ENCODE data around the gene RACK1. TPM values are rescaled to one million over a fixed set of nuclear protein-coding genes. Genes with fewer than 3 reads are reported as not detected.

Gene RACK1
- total and polyA plus RNA-seq, 2 of the 13 experiments (the other 11 are each of a cell fraction or from before 2014, with no cell fraction given), result 2,514 to 6,141 TPM

DNA sequence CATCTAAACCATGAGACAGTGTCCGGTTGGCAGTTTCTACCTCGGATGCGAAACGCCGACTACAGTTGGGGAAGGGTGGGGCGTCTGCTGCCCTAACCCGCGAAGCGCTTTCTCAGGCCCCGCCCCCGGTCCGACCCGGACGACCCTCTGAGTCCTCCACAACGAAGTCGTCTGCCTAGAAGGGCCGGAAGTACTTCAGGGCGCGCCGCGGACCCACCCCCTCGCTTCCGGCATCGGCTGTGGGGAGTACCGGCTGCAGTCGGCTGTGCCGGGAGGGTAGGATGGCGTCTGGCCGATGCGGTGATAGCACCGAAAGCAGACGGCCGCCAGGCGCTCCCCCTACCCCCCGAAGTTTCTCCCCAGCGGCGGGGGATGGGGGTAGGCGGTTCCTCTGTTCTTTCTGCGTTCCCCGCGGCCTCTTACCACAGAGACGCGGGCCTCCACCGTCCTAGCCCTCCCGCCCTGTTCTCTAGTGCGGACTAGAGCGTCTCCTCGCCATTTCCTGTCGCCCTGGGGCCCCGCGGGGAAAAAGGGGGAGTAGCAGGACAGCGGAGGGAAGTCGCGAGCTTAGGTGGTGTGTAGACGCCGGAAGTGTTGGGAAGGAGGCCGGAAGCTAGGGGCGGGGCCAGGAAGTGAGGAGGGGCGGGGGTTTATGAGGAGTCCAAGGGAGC is 20.5 kb downstream of the RACK1 start, which contains the start of gene TRIM41 (continued):
- TF ChIP-seq, protein P1, sequence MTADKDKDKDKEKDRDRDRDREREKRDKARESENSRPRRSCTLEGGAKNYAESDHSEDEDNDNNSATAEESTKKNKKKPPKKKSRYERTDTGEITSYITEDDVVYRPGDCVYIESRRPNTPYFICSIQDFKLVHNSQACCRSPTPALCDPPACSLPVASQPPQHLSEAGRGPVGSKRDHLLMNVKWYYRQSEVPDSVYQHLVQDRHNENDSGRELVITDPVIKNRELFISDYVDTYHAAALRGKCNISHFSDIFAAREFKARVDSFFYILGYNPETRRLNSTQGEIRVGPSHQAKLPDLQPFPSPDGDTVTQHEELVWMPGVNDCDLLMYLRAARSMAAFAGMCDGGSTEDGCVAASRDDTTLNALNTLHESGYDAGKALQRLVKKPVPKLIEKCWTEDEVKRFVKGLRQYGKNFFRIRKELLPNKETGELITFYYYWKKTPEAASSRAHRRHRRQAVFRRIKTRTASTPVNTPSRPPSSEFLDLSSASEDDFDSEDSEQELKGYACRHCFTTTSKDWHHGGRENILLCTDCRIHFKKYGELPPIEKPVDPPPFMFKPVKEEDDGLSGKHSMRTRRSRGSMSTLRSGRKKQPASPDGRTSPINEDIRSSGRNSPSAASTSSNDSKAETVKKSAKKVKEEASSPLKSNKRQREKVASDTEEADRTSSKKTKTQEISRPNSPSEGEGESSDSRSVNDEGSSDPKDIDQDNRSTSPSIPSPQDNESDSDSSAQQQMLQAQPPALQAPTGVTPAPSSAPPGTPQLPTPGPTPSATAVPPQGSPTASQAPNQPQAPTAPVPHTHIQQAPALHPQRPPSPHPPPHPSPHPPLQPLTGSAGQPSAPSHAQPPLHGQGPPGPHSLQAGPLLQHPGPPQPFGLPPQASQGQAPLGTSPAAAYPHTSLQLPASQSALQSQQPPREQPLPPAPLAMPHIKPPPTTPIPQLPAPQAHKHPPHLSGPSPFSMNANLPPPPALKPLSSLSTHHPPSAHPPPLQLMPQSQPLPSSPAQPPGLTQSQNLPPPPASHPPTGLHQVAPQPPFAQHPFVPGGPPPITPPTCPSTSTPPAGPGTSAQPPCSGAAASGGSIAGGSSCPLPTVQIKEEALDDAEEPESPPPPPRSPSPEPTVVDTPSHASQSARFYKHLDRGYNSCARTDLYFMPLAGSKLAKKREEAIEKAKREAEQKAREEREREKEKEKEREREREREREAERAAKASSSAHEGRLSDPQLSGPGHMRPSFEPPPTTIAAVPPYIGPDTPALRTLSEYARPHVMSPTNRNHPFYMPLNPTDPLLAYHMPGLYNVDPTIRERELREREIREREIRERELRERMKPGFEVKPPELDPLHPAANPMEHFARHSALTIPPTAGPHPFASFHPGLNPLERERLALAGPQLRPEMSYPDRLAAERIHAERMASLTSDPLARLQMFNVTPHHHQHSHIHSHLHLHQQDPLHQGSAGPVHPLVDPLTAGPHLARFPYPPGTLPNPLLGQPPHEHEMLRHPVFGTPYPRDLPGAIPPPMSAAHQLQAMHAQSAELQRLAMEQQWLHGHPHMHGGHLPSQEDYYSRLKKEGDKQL (CRISPR knock-in tag; IDR thresholded peaks at IDR 0.05; ENCODE audit: low read depth), result 0 out of 2 replicates have a peak, but pooled peaks have one; percentile 19
- TF ChIP-seq ZNF781 (CRISPR knock-in tag; IDR thresholded peaks at IDR 0.05; ENCODE audit: borderline replicate concordance, not compliant biosample characterization), result peak; percentile 69
- TF ChIP-seq, protein P2, sequence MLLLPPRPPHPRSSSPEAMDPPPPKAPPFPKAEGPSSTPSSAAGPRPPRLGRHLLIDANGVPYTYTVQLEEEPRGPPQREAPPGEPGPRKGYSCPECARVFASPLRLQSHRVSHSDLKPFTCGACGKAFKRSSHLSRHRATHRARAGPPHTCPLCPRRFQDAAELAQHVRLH (CRISPR knock-in tag; IDR thresholded peaks at IDR 0.05; ENCODE audit: borderline replicate concordance, low read depth), result peak; percentile 48; the same call in 1 of the 2 replicates
- peak; percentile 56; the same call in 1 of the 2 replicates for TF ChIP-seq ZNF225 (CRISPR knock-in tag; IDR thresholded peaks at IDR 0.05)
- TF ChIP-seq, protein P3, sequence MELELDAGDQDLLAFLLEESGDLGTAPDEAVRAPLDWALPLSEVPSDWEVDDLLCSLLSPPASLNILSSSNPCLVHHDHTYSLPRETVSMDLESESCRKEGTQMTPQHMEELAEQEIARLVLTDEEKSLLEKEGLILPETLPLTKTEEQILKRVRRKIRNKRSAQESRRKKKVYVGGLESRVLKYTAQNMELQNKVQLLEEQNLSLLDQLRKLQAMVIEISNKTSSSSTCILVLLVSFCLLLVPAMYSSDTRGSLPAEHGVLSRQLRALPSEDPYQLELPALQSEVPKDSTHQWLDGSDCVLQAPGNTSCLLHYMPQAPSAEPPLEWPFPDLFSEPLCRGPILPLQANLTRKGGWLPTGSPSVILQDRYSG (CRISPR knock-in tag; IDR thresholded peaks at IDR 0.05), result no peak
- peak; percentile 22; the same call in 1 of the 2 replicates for TF ChIP-seq GATA4 (IDR thresholded peaks at IDR 0.05; ENCODE audit: borderline replicate concordance, low read depth)
- TF ChIP-seq, protein P4, sequence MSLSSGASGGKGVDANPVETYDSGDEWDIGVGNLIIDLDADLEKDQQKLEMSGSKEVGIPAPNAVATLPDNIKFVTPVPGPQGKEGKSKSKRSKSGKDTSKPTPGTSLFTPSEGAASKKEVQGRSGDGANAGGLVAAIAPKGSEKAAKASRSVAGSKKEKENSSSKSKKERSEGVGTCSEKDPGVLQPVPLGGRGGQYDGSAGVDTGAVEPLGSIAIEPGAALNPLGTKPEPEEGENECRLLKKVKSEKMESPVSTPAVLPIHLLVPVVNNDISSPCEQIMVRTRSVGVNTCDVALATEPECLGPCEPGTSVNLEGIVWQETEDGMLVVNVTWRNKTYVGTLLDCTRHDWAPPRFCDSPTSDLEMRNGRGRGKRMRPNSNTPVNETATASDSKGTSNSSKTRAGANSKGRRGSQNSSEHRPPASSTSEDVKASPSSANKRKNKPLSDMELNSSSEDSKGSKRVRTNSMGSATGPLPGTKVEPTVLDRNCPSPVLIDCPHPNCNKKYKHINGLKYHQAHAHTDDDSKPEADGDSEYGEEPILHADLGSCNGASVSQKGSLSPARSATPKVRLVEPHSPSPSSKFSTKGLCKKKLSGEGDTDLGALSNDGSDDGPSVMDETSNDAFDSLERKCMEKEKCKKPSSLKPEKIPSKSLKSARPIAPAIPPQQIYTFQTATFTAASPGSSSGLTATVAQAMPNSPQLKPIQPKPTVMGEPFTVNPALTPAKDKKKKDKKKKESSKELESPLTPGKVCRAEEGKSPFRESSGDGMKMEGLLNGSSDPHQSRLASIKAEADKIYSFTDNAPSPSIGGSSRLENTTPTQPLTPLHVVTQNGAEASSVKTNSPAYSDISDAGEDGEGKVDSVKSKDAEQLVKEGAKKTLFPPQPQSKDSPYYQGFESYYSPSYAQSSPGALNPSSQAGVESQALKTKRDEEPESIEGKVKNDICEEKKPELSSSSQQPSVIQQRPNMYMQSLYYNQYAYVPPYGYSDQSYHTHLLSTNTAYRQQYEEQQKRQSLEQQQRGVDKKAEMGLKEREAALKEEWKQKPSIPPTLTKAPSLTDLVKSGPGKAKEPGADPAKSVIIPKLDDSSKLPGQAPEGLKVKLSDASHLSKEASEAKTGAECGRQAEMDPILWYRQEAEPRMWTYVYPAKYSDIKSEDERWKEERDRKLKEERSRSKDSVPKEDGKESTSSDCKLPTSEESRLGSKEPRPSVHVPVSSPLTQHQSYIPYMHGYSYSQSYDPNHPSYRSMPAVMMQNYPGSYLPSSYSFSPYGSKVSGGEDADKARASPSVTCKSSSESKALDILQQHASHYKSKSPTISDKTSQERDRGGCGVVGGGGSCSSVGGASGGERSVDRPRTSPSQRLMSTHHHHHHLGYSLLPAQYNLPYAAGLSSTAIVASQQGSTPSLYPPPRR (CRISPR knock-in tag; IDR thresholded peaks at IDR 0.05; ENCODE audit: borderline replicate concordance), result no peak; the same call in 1 of the 2 replicates
- no peak for TF ChIP-seq RELA (CRISPR knock-in tag; IDR thresholded peaks at IDR 0.05)
- peak; percentile 31 for TF ChIP-seq TAF15 (IDR thresholded peaks at IDR 0.05; ENCODE audit: low read depth, low read length, poor library complexity, severe bottlenecking)
- TF ChIP-seq, protein P5, sequence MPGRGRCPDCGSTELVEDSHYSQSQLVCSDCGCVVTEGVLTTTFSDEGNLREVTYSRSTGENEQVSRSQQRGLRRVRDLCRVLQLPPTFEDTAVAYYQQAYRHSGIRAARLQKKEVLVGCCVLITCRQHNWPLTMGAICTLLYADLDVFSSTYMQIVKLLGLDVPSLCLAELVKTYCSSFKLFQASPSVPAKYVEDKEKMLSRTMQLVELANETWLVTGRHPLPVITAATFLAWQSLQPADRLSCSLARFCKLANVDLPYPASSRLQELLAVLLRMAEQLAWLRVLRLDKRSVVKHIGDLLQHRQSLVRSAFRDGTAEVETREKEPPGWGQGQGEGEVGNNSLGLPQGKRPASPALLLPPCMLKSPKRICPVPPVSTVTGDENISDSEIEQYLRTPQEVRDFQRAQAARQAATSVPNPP (CRISPR knock-in tag; IDR thresholded peaks at IDR 0.05), result no peak; the same call in 1 of the 2 replicates
- TF ChIP-seq, protein P6, sequence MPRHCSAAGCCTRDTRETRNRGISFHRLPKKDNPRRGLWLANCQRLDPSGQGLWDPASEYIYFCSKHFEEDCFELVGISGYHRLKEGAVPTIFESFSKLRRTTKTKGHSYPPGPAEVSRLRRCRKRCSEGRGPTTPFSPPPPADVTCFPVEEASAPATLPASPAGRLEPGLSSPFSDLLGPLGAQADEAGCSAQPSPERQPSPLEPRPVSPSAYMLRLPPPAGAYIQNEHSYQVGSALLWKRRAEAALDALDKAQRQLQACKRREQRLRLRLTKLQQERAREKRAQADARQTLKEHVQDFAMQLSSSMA (CRISPR knock-in tag; IDR thresholded peaks at IDR 0.05), result peak; percentile 66; the same call in 1 of the 2 replicates
- peak; percentile 11; the same call in 1 of the 2 replicates for TF ChIP-seq NCOA2 (CRISPR knock-in tag; IDR thresholded peaks at IDR 0.05)
- TF ChIP-seq ZC3H4 (CRISPR knock-in tag; IDR thresholded peaks at IDR 0.05; ENCODE audit: borderline replicate concordance), result peak; percentile 73; the same call in 1 of the 2 replicates
- no peak for TF ChIP-seq NFYB (CRISPR knock-in tag; IDR thresholded peaks at IDR 0.05)

Measured in HepG2 (cell line).